Activated naive CD8-positive, alpha-beta T cell (primary cell): ENCODE results near the gene PI4K2A.

Experiments used
- H3K27ac Mint-ChIP-seq: one replicate; pipeline ENCODE4 v1.8.0; 2021; ENCODE audit warnings: mixed read lengths
- H3K27me3 Mint-ChIP-seq: one replicate; pipeline ENCODE4 v1.8.0; 2021; ENCODE audit warnings: mixed read lengths
- H3K36me3 Mint-ChIP-seq: one replicate; pipeline ENCODE4 v1.8.0; 2021; ENCODE audit warnings: mixed read lengths
- H3K4me1 Mint-ChIP-seq: one replicate; pipeline ENCODE4 v1.8.0; 2021; ENCODE audit warnings: low read depth, mixed read lengths
- H3K4me3 Mint-ChIP-seq: one replicate; pipeline ENCODE4 v1.8.0; 2021; ENCODE audit warnings: mild to moderate bottlenecking, mixed read lengths
- H3K9me3 Mint-ChIP-seq: one replicate; pipeline ENCODE4 v1.8.0; 2021; ENCODE audit warnings: low read depth, mixed read lengths

Gene PI4K2A

GRCh38 chr10:97718178-97718577, 77.7 kb downstream of the PI4K2A start:
- Mint-ChIP-seq H3K9me3 (no peaks in the 10 kb centered on the region), H3K27me3 (no peaks in the 10 kb centered on the region), H3K36me3 (no peaks in the 10 kb centered on the region), H3K4me1 (peaks cover 5% of the 10 kb centered on the region), H3K4me3 (no peak overlapping the region), H3K27ac (no peak overlapping the region)

- Mint-ChIP-seq H3K27me3 (no peaks in the 10 kb centered on the region), H3K4me1 (peaks cover 5% of the 10 kb centered on the region), H3K27ac (no peak overlapping the region)
These were observed 78.2 kb downstream of the PI4K2A start for GRCh38 chr10:97718659-97719142.

GRCh38 chr10:97719602-97720001, 79.1 kb downstream of the PI4K2A start:
- Mint-ChIP-seq H3K27ac (no peak overlapping the region), H3K36me3 (no peaks in the 10 kb centered on the region), H3K27me3 (no peaks in the 10 kb centered on the region), H3K4me3 (no peak overlapping the region), H3K4me1 (peaks cover 2% of the 10 kb centered on the region), H3K9me3 (no peaks in the 10 kb centered on the region)

More at GRCh38 chr10:97718659-97719142, 78.2 kb downstream of the PI4K2A start:
- Mint-ChIP-seq H3K9me3 (no peaks in the 10 kb centered on the region), H3K4me3 (no peak overlapping the region), H3K36me3 (no peaks in the 10 kb centered on the region)

GRCh38 chr10:97721871-97722780, 81.7 kb downstream of the PI4K2A start:
- peaks cover 2% of the 10 kb centered on the region for H3K27me3 Mint-ChIP-seq
- H3K27ac Mint-ChIP-seq: no peak overlapping the region
- no peaks in the 10 kb centered on the region for H3K36me3 Mint-ChIP-seq
- H3K4me1 Mint-ChIP-seq: no peaks in the 10 kb centered on the region
- H3K4me3 Mint-ChIP-seq: no peak overlapping the region
- H3K9me3 Mint-ChIP-seq: no peaks in the 10 kb centered on the region

GRCh38 chr10:97723001-97723400, 82.5 kb downstream of the PI4K2A start:
- no peaks in the 10 kb centered on the region for H3K36me3 Mint-ChIP-seq
- H3K4me1 Mint-ChIP-seq: no peaks in the 10 kb centered on the region
- H3K27ac Mint-ChIP-seq: no peak overlapping the region
- no peaks in the 10 kb centered on the region for H3K9me3 Mint-ChIP-seq
- H3K27me3 Mint-ChIP-seq: peaks cover 2% of the 10 kb centered on the region
- no peak overlapping the region for H3K4me3 Mint-ChIP-seq

GRCh38 chr10:97724341-97724941, 84.0 kb downstream of the PI4K2A start:
- Mint-ChIP-seq H3K4me3 (no peak overlapping the region), H3K4me1 (no peaks in the 10 kb centered on the region), H3K27ac (no peak overlapping the region), H3K36me3 (no peaks in the 10 kb centered on the region), H3K9me3 (no peaks in the 10 kb centered on the region), H3K27me3 (peaks cover 5% of the 10 kb centered on the region)
